Loucy (cell line): ENCODE results near the gene FPR2.

Source experiments
- EZH2phosphoT487 ChIP-seq: fragments of 200-600 bp; IDR thresholded peaks from 2 replicates; pipeline ENCODE4 v1.6.1; 2018; ENCODE audit warnings: antibody characterized with exemption, mild to moderate bottlenecking, moderate library complexity, borderline replicate concordance
- TF ChIP-seq, protein P1 (sequence below): fragments of 200-600 bp; sonication (generic); conservative IDR thresholded peaks from 2 replicates; pipeline ENCODE4 v1.5.1; 2014; ENCODE audit warnings: mild to moderate bottlenecking, antibody characterized with exemption, low read length

DNA sequence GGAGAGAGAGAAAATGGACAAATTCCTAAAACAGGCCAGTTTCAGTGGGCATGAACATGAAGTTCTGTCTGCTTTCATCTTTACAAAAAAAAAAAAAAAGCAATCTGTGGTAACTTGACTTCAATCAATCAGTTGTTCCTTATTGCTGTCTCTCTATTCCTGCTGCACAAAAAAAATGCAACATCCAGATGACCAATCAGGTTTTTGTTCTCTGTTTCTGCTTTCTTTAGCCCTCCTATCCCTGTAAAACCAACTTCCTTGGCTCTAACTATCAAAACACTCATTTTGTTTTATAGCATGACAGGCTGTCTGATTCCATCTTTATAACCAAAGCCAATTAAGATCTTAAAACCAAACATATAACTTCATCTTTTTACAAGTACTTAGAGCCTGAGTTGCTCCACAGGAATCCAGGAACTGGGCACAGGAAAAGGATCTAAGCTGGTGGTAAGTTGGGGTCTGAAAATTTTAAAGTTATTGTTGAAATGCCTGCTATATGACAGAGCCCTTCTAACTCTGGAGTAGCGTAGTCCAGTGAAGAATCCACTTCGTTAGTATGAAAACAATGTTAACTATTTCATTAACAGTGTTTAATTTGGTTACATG, 34.0 kb downstream of the FPR2 start, which contains the start of gene FPR3:
- TF ChIP-seq, protein P1, sequence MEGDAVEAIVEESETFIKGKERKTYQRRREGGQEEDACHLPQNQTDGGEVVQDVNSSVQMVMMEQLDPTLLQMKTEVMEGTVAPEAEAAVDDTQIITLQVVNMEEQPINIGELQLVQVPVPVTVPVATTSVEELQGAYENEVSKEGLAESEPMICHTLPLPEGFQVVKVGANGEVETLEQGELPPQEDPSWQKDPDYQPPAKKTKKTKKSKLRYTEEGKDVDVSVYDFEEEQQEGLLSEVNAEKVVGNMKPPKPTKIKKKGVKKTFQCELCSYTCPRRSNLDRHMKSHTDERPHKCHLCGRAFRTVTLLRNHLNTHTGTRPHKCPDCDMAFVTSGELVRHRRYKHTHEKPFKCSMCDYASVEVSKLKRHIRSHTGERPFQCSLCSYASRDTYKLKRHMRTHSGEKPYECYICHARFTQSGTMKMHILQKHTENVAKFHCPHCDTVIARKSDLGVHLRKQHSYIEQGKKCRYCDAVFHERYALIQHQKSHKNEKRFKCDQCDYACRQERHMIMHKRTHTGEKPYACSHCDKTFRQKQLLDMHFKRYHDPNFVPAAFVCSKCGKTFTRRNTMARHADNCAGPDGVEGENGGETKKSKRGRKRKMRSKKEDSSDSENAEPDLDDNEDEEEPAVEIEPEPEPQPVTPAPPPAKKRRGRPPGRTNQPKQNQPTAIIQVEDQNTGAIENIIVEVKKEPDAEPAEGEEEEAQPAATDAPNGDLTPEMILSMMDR, result no peak
- TF ChIP-seq EZH2phosphoT487, result no peak
